ENCODE measurements around the gene ATP6V1B1. TPM values are rescaled to one million over a fixed set of nuclear protein-coding genes. Genes with fewer than 3 reads are reported as not detected.
"Not testable (repeated sequence)": the region's sequence is repeated elsewhere in the genome, so short reads cannot be mapped to it uniquely, and the experiment has no call there.

ATP6V1B1 gene
- total and polyA plus RNA-seq, 2 of the 13 experiments (the other 11 are each of a cell fraction or from before 2014, with no cell fraction given): 0.58 to 1.6 TPM

DNA sequence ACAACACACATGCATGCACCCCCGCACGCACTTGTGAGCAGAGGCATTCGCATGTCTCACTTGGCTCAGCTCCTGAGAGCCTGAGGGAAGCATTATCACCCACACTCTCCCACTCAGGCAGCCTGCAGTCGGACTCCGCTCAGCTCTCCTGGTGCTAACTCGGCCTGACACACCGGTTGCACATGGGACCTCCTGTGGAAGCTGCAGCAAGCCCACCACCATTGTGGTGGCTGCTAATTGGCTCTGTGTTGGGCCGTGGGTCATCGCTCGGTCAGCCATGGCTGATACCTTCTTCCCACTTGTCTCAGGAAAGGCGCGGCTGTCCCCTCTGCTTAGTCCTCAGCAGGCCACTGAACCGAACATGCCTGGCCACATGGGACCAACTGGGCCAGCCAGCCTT, 72.6 kb downstream of the ATP6V1B1 start (continued):
- TF ChIP-seq, protein P1, sequence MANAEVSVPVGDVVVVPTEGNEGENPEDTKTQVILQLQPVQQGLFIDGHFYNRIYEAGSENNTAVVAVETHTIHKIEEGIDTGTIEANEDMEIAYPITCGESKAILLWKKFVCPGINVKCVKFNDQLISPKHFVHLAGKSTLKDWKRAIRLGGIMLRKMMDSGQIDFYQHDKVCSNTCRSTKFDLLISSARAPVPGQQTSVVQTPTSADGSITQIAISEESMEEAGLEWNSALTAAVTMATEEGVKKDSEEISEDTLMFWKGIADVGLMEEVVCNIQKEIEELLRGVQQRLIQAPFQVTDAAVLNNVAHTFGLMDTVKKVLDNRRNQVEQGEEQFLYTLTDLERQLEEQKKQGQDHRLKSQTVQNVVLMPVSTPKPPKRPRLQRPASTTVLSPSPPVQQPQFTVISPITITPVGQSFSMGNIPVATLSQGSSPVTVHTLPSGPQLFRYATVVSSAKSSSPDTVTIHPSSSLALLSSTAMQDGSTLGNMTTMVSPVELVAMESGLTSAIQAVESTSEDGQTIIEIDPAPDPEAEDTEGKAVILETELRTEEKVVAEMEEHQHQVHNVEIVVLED (CRISPR knock-in tag; IDR thresholded peaks at IDR 0.05; ENCODE audit: borderline replicate concordance): 0 out of 2 replicates have a peak, but pooled peaks have one; percentile 6
- TF ChIP-seq ZNF589 (CRISPR knock-in tag; conservative IDR thresholded peaks at IDR 0.05) (0 out of 2 replicates have a peak, but pooled peaks have one; percentile 40), CHCHD3 (CRISPR knock-in tag; IDR thresholded peaks at IDR 0.05) (peak; percentile 48), TP53 (CRISPR knock-in tag; conservative IDR thresholded peaks at IDR 0.05) (no peak), NONO (IDR thresholded peaks at IDR 0.05) (no peak), NONO (CRISPR knock-in tag; conservative IDR thresholded peaks at IDR 0.05) (0 out of 2 replicates have a peak, but pooled peaks have one; percentile 33)
- TF ChIP-seq, protein P2, sequence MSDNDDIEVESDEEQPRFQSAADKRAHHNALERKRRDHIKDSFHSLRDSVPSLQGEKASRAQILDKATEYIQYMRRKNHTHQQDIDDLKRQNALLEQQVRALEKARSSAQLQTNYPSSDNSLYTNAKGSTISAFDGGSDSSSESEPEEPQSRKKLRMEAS (IDR thresholded peaks at IDR 0.05): 0 out of 2 replicates have a peak, but pooled peaks have one; percentile 10

DNA sequence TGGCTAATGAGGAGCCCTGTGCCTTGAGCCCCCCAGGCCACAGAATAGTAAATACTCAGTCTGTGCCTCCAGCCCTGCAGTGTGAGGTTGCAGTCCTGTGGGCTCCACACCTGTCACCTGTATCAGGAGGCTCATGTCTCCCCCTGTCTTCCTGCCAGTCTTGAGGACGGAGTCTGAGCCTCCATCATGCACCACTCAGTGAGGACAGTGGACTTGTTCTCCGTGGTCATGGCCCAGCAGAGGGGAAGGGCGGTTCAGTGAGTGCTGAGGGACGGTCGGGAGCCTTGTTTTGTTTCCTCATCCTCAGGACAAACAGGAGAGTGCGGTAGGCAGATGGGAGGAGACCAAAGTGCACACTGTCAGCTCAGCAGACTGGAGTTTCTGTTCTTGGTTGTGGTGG, 76.1 kb downstream of the ATP6V1B1 start:
- WGBS (ENCODE audit: low lambda C conversion rate): 0% methylated on average over 1 of the region's 6 CpGs
- POLR2A ChIA-PET; H4K20me1 ChIP-seq (ENCODE audit: insufficient read depth, low read length); H3K79me2 ChIP-seq (ENCODE audit: insufficient read depth, low read length); BruUV-seq (replicated peaks); H3K9me3 ChIP-seq (ENCODE audit: low read length); intact Hi-C loops (cut with micrococcal nuclease; ENCODE audit: unreplicated experiment); in situ Hi-C loops (cut with HindIII; ENCODE audit: extremely low pct_ligation_motif_present, low pct_unique_long_range_greater_than_20kb); DNase-seq (ENCODE audit: low spot score); CTCF ChIA-PET (ENCODE audit: low intra/inter-chr PET ratio, low total read pairs); H3K27me3 ChIP-seq (ENCODE audit: control insufficient read depth in 1 of 2, insufficient read depth in 2 of 2, low read length in 2 of 2); FAIRE-seq; H2AFZ ChIP-seq (ENCODE audit: low read length); H3K27ac ChIP-seq (ENCODE audit: extremely low read length, insufficient read depth, low read length); ATAC-seq; H3K9ac ChIP-seq (ENCODE audit: insufficient read depth, low read depth, low read length); H3K36me3 ChIP-seq (replicated peaks in 1 of 2; ENCODE audit: control insufficient read depth in 1 of 2, insufficient read depth in 2 of 2, low read length in 2 of 2): not testable (repeated sequence)
- Histone ChIP-seq H3K4me2 (ENCODE audit: low read depth, low read length) (peak overlapping the region; percentile 59), H3K4me3 (replicated peaks in 1 of 3; ENCODE audit: insufficient read depth in 1 of 3, low read depth in 2 of 3, low read length in 3 of 3) (peak overlapping the region in 1 of 3 experiments; percentile 35; a peak in 1 of 6 replicates), H3K4me1 (ENCODE audit: insufficient read depth, low read length) (peaks cover 28% of the 10 kb centered on the region)
- TF ChIP-seq HNF4A (CRISPR knock-in tag; IDR thresholded peaks at IDR 0.05) (peak; percentile 24; the same call in 1 of the 2 replicates), MTF2 (CRISPR knock-in tag; IDR thresholded peaks at IDR 0.05; ENCODE audit: borderline replicate concordance) (0 out of 2 replicates have a peak, but pooled peaks have one; percentile 37), ZMYM4 (CRISPR knock-in tag; IDR thresholded peaks at IDR 0.05) (0 out of 2 replicates have a peak, but pooled peaks have one; percentile 20)
- TF ChIP-seq, protein P3, sequence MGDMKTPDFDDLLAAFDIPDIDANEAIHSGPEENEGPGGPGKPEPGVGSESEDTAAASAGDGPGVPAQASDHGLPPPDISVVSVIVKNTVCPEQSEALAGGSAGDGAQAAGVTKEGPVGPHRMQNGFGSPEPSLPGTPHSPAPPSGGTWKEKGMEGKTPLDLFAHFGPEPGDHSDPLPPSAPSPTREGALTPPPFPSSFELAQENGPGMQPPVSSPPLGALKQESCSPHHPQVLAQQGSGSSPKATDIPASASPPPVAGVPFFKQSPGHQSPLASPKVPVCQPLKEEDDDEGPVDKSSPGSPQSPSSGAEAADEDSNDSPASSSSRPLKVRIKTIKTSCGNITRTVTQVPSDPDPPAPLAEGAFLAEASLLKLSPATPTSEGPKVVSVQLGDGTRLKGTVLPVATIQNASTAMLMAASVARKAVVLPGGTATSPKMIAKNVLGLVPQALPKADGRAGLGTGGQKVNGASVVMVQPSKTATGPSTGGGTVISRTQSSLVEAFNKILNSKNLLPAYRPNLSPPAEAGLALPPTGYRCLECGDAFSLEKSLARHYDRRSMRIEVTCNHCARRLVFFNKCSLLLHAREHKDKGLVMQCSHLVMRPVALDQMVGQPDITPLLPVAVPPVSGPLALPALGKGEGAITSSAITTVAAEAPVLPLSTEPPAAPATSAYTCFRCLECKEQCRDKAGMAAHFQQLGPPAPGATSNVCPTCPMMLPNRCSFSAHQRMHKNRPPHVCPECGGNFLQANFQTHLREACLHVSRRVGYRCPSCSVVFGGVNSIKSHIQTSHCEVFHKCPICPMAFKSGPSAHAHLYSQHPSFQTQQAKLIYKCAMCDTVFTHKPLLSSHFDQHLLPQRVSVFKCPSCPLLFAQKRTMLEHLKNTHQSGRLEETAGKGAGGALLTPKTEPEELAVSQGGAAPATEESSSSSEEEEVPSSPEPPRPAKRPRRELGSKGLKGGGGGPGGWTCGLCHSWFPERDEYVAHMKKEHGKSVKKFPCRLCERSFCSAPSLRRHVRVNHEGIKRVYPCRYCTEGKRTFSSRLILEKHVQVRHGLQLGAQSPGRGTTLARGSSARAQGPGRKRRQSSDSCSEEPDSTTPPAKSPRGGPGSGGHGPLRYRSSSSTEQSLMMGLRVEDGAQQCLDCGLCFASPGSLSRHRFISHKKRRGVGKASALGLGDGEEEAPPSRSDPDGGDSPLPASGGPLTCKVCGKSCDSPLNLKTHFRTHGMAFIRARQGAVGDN (CRISPR knock-in tag; IDR thresholded peaks at IDR 0.05): peak; percentile 18; the same call in 1 of the 2 replicates
- TF ChIP-seq, protein P4, sequence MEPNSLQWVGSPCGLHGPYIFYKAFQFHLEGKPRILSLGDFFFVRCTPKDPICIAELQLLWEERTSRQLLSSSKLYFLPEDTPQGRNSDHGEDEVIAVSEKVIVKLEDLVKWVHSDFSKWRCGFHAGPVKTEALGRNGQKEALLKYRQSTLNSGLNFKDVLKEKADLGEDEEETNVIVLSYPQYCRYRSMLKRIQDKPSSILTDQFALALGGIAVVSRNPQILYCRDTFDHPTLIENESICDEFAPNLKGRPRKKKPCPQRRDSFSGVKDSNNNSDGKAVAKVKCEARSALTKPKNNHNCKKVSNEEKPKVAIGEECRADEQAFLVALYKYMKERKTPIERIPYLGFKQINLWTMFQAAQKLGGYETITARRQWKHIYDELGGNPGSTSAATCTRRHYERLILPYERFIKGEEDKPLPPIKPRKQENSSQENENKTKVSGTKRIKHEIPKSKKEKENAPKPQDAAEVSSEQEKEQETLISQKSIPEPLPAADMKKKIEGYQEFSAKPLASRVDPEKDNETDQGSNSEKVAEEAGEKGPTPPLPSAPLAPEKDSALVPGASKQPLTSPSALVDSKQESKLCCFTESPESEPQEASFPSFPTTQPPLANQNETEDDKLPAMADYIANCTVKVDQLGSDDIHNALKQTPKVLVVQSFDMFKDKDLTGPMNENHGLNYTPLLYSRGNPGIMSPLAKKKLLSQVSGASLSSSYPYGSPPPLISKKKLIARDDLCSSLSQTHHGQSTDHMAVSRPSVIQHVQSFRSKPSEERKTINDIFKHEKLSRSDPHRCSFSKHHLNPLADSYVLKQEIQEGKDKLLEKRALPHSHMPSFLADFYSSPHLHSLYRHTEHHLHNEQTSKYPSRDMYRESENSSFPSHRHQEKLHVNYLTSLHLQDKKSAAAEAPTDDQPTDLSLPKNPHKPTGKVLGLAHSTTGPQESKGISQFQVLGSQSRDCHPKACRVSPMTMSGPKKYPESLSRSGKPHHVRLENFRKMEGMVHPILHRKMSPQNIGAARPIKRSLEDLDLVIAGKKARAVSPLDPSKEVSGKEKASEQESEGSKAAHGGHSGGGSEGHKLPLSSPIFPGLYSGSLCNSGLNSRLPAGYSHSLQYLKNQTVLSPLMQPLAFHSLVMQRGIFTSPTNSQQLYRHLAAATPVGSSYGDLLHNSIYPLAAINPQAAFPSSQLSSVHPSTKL (CRISPR knock-in tag; IDR thresholded peaks at IDR 0.05): 0 out of 2 replicates have a peak, but pooled peaks have one; percentile 13

Measured in HepG2 (cell line).